ENCODE data around the gene SEMA4A. TPM values are rescaled to one million over a fixed set of nuclear protein-coding genes. Genes with fewer than 3 reads are reported as not detected.

SEMA4A gene
- total RNA-seq, 1 donor from 2014 or later = 1.6 TPM

DNA sequence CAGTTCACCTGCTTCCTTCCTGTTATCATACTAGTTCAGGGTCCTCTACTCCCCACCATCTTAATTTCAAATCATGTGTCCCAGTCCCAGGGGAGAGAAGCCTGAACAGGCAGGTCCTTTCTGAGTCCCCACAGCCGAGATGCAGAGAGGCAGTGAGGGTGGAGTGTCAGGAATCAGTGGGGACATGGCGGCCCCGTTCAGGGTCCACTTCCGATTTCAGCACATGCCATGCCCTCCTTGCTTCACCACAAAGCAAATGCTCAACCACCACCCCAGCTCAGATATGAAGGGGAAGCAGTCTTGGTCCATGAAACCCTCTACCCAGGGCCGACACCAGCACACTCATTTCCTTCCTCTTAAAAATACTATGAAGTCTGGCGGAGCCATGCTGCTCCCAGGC lies 5.2 kb upstream of the SEMA4A start:
- peaks cover 30% of the 10 kb centered on the region for H3K4me1 Mint-ChIP-seq (ENCODE audit: low read depth)
- no peak overlapping the region for H3K4me3 Mint-ChIP-seq (ENCODE audit: unreplicated experiment)
- TF ChIP-seq, protein P1, sequence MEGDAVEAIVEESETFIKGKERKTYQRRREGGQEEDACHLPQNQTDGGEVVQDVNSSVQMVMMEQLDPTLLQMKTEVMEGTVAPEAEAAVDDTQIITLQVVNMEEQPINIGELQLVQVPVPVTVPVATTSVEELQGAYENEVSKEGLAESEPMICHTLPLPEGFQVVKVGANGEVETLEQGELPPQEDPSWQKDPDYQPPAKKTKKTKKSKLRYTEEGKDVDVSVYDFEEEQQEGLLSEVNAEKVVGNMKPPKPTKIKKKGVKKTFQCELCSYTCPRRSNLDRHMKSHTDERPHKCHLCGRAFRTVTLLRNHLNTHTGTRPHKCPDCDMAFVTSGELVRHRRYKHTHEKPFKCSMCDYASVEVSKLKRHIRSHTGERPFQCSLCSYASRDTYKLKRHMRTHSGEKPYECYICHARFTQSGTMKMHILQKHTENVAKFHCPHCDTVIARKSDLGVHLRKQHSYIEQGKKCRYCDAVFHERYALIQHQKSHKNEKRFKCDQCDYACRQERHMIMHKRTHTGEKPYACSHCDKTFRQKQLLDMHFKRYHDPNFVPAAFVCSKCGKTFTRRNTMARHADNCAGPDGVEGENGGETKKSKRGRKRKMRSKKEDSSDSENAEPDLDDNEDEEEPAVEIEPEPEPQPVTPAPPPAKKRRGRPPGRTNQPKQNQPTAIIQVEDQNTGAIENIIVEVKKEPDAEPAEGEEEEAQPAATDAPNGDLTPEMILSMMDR (IDR thresholded peaks at IDR 0.05) = no peak
- H3K27ac Mint-ChIP-seq (ENCODE audit: unreplicated experiment) = no peak overlapping the region
- DNase-seq (ENCODE audit: low spot score) = no peak
- H3K9me3 Mint-ChIP-seq (ENCODE audit: low read depth) = no peaks in the 10 kb centered on the region
- peaks cover 2% of the 10 kb centered on the region for H3K36me3 Mint-ChIP-seq (ENCODE audit: low read depth)
- peaks cover 2% of the 10 kb centered on the region for H3K27me3 Mint-ChIP-seq (ENCODE audit: low read depth)

DNA sequence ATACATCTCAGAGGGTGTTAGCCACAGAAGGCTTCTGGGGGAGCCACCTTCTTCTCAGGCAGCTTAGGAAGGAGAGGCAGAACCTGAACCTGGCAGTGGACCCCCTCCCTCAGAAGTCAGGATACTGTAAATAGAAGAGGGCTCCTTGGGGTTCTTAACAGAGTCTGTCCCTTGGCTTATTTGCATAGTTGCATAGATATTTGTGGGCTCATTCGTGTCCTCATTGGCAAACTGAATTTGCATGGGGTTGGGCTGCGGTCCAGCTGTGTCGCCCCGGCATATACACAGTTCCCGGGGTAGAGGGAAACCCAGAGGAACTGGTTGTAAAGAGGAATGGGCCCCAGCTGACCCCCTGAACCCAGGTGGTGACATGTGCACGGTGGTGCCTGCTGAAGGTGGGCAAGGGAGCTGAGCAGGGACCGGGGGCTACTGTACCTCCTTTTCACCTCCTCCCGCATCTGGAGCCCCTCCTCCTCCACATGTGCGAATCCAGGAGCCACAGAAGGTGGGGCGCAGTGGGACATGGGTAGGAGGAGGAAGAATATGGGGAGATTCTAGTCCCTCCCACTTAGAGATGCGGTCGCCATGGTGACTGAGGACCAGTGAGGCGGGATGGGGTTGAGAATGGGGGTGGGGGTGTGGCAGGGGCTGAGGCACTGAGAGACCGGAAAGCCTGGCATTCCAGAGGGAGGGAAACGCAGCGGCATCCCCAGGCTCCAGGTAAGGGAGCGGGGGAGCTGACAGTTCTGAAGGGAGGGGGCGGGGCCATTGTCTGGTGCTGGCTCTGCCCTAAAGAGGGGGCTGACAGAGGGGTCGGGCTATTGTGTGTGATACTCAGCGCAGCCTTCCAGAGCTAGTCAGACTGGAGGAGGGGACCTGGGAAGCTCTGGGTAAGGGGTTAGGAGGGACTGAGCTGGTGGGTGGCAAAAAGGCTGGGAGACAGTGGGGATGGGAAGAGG lies 3.7 kb upstream of the SEMA4A start:
- TF ChIP-seq, protein P1 (IDR thresholded peaks at IDR 0.05) = no peak
- Mint-ChIP-seq H3K27ac (ENCODE audit: unreplicated experiment) (no peak overlapping the region), H3K4me3 (ENCODE audit: unreplicated experiment) (no peak overlapping the region), H3K36me3 (ENCODE audit: low read depth) (no peaks in the 10 kb centered on the region), H3K27me3 (ENCODE audit: low read depth) (peaks cover 4% of the 10 kb centered on the region), H3K4me1 (ENCODE audit: low read depth) (peaks cover 20% of the 10 kb centered on the region), H3K9me3 (ENCODE audit: low read depth) (no peaks in the 10 kb centered on the region)
- no peak for DNase-seq (ENCODE audit: low spot score)

DNA sequence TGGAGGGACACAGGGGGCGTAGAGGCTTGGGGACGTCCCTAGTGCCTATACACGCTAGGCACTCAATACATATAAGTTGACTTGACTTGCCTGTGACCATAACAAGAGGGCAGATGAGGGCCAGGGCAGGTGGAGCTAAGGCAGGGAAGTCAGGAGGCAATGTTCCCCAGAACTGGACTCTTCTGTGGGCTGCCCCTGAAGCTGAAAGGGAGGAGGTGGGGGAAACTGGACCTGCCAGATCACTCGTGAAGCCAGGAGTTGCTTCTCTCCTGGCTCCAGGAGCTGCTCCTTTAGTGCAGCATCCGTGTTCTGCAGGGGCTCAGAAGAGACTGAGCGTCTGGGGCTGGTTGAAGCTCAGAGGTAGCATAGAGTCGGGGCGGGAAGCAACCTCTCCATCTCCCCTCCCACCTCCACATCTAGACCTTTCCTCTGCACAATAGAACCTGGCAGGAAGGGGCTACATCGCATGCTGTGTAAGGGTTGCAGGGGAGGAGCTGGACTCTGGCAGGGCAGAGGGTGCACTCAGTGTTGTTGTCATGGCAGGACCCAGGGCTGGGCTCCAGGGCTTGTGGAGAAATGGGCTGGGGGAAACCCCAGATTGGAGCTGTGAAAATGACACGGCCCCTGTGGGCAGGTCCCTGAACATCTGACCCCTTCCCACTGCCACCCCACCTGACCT lies 2.9 kb upstream of the SEMA4A start:
- Mint-ChIP-seq H3K27me3 (ENCODE audit: low read depth) (peaks cover 4% of the 10 kb centered on the region), H3K9me3 (ENCODE audit: low read depth) (no peaks in the 10 kb centered on the region), H3K27ac (ENCODE audit: unreplicated experiment) (no peak overlapping the region), H3K4me3 (ENCODE audit: unreplicated experiment) (no peak overlapping the region), H3K36me3 (ENCODE audit: low read depth) (no peaks in the 10 kb centered on the region), H3K4me1 (ENCODE audit: low read depth) (peaks cover 15% of the 10 kb centered on the region)
- no peak for DNase-seq (ENCODE audit: low spot score)
- TF ChIP-seq, protein P1 (IDR thresholded peaks at IDR 0.05) = no peak

DNA sequence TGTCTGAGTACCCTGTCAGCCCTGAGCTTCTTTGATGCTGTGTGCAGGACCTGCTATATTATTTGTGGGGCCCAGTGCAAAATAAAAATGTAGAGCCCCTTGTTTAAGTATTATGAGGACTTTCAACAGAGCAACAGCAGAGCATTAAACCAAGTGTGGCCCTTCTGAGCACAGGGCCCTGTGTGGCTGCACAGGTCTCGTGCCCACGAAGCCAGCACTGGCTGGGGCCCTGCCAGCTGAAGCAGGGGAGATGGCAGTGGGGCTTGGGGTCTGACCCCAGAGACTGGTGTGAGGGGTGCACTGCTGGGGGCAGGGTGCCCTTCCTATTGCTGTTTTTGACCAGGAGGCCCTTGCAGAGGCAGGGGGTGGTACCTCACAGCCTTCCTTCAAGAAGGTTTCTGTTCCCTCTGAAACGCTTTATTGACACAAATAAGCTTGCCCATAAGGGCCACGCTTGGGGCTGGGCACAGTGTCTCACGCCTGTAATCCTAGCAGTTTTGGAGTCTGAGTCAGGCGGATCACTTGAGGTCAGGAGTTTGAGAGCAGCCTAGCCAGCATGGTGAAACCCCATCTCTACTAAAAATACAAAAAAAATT lies 2.2 kb upstream of the SEMA4A start:
- Mint-ChIP-seq H3K27me3 (ENCODE audit: low read depth) (peaks cover 2% of the 10 kb centered on the region), H3K4me1 (ENCODE audit: low read depth) (peaks cover 8% of the 10 kb centered on the region), H3K36me3 (ENCODE audit: low read depth) (no peaks in the 10 kb centered on the region), H3K4me3 (ENCODE audit: unreplicated experiment) (no peak overlapping the region), H3K27ac (ENCODE audit: unreplicated experiment) (no peak overlapping the region), H3K9me3 (ENCODE audit: low read depth) (no peaks in the 10 kb centered on the region)
- TF ChIP-seq, protein P1 (IDR thresholded peaks at IDR 0.05) = no peak
- DNase-seq (ENCODE audit: low spot score) = no peak

DNA sequence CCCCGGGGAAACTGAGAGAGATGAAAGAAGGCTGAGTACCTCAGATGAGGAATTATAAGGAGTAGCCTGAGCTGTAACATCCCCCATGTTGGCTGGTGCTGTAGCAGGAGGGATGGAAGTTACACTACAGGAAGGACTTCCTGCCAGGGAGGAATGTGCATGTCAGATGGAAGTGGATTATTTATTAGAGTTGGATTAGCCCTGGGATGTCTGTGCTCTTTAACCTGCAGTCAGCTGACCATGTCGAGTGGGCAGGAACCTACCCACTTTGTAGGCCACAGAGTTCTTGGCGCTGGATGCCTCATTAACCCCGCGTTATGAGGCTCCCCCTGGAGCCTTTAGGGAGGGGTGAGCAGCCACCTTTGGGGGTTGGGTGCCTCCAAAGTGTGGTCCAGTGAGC lies 757 bp upstream of the SEMA4A start:
- H3K4me3 Mint-ChIP-seq (ENCODE audit: unreplicated experiment) = no peak overlapping the region
- no peaks in the 10 kb centered on the region for H3K9me3 Mint-ChIP-seq (ENCODE audit: low read depth)
- TF ChIP-seq, protein P1 (IDR thresholded peaks at IDR 0.05) = no peak
- H3K27me3 Mint-ChIP-seq (ENCODE audit: low read depth) = peaks cover 6% of the 10 kb centered on the region
- H3K27ac Mint-ChIP-seq (ENCODE audit: unreplicated experiment) = no peak overlapping the region
- DNase-seq (ENCODE audit: low spot score) = no peak
- H3K4me1 Mint-ChIP-seq (ENCODE audit: low read depth) = no peaks in the 10 kb centered on the region
- H3K36me3 Mint-ChIP-seq (ENCODE audit: low read depth) = peaks cover 2% of the 10 kb centered on the region

Measured in chondrocyte (in vitro differentiated cells).